Esophagus muscularis mucosa (tissue), 4 donors: ENCODE results near the gene RRAD. TPM values are rescaled to one million over a fixed set of nuclear protein-coding genes. Genes with fewer than 3 reads are reported as not detected.

Experiments
- DNase-seq: peaks from one replicate; pipeline ENCODE4 v3.0.0-alpha.2; 2017; ENCODE audit errors: extremely low spot score
- H3K27ac ChIP-seq, 4 donors: fragments of 200-600 bp; sonication (generic); replicated peaks in 1 of 4; 1 replicate in 3 of 4; 2 replicates in 1 of 4; pipeline ENCODE4 v1.5.1; 2016 to 2019; ENCODE audit warnings: mild to moderate bottlenecking in 1 of 4
- H3K27me3 ChIP-seq, 4 donors: fragments of 200-600 bp; sonication (generic); one replicate each; pipeline versions ENCODE4 v1.5.1 to v1.6.0; 2016 to 2019
- H3K36me3 ChIP-seq, 4 donors: fragments of 200-600 bp; sonication (generic); one replicate each; pipeline ENCODE4 v1.5.1; 2016 to 2019
- H3K4me1 ChIP-seq, 4 donors: fragments of 200-600 bp; sonication (generic); one replicate each; pipeline ENCODE4 v1.5.1; 2016 to 2019
- H3K4me3 ChIP-seq, 4 donors: fragments of 200-600 bp; sonication (generic); 1 replicate in 2 of 4; 2 replicates in 2 of 4; pipeline ENCODE4 v1.5.1; 2016 to 2019; ENCODE audit warnings: mild to moderate bottlenecking in 4 of 4, moderate library complexity in 1 of 4
- H3K9me3 ChIP-seq, 4 donors: fragments of 200-600 bp; sonication (generic); 1 replicate in 3 of 4; 2 replicates in 1 of 4; pipeline ENCODE4 v1.5.1; 2016 to 2019
- EP300 ChIP-seq: sonication (generic); formaldehyde crosslinking; IDR thresholded peaks from one replicate; pipeline ENCODE4 v1.6.1; 2017; ENCODE audit warnings: antibody characterized with exemption
- POLR2A ChIP-seq: fragments of 450-650 bp; IDR thresholded peaks from one replicate; pipeline ENCODE4 v1.6.1; 2017; ENCODE audit warnings: antibody characterized with exemption, moderate library complexity, mild to moderate bottlenecking, low read depth
- POLR2AphosphoS5 ChIP-seq, 2 donors: sonication (generic); formaldehyde crosslinking; IDR thresholded peaks; one replicate each; pipeline ENCODE4 v1.6.1; 2017; ENCODE audit warnings: antibody characterized with exemption in 2 of 2
- WGBS: methylation state at CpG from one replicate; pipeline ENCODE4 v1.1.5; 2018; 5-methylcytosine and 5-hydroxymethylcytosine counted together
- intact Hi-C: fragments of 100-400 bp; cut with DNase I; formaldehyde crosslinking; loops from one replicate; pipeline ENCODE4 v1.15.1; 2023
- total RNA-seq, 4 donors: library from RNA; depleted of rRNA; stranded (reverse); fragments of >200 nt; gene quantifications; one replicate each; pipeline versions ENCODE4 v1.1.0 to v1.2.1, GENCODE V29; 2016
- TF ChIP-seq, protein P1 (sequence below), 3 experiments: fragments of 200-600 bp in 2 of 3; fragments of 450-650 bp in 1 of 3; sonication (generic) in 2 of 3; IDR thresholded peaks; one replicate each; pipeline ENCODE4 v1.5.1; 2017 to 2019; ENCODE audit warnings: antibody characterized with exemption in 3 of 3, mild to moderate bottlenecking in 2 of 3, moderate library complexity in 1 of 3

RRAD gene
- total RNA-seq, 4 donors from 2014 or later, result 36.4 to 64.9 (median 55.4) TPM

DNA sequence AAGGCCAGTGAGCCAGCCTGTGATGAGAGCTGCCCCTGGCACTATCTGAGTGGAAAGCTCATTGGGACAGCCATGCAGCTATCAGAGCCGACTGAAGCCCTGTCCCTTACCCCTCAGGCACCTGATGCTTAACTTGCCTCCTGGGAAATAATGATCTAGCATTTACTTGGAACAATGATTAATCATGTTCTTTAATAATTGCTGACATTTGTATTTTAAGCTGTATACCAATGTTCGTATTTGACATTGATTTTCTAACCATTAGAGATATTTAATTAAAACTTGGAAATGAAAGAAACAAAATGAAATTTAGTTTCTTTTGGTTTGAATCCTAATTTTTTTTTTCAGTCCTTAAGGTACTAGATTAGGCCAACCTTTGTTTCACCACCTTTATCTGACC, 34.5 kb downstream of the RRAD start:
- peaks cover 0 to 16% (median 6%) of the 10 kb centered on the region in 4 donors for H3K36me3 ChIP-seq
- WGBS, result 78% methylated on average over 2 of the region's 2 CpGs
- H3K9me3 ChIP-seq, result no peaks in the 10 kb centered on the region
- TF ChIP-seq POLR2AphosphoS5 (IDR thresholded peaks at IDR 0.05) (no peak), EP300 (no peak), POLR2A (no peak)
- TF ChIP-seq, protein P1, sequence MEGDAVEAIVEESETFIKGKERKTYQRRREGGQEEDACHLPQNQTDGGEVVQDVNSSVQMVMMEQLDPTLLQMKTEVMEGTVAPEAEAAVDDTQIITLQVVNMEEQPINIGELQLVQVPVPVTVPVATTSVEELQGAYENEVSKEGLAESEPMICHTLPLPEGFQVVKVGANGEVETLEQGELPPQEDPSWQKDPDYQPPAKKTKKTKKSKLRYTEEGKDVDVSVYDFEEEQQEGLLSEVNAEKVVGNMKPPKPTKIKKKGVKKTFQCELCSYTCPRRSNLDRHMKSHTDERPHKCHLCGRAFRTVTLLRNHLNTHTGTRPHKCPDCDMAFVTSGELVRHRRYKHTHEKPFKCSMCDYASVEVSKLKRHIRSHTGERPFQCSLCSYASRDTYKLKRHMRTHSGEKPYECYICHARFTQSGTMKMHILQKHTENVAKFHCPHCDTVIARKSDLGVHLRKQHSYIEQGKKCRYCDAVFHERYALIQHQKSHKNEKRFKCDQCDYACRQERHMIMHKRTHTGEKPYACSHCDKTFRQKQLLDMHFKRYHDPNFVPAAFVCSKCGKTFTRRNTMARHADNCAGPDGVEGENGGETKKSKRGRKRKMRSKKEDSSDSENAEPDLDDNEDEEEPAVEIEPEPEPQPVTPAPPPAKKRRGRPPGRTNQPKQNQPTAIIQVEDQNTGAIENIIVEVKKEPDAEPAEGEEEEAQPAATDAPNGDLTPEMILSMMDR (IDR thresholded peaks at IDR 0.05), result no peak
- no peaks in the 10 kb centered on the region for H3K27me3 ChIP-seq
- H3K27ac ChIP-seq, result no peak overlapping the region
- DNase-seq, result no peak
- no peak overlapping the region for H3K4me3 ChIP-seq
- intact Hi-C loops, result no loop called here
- peaks cover 0 to 8% (median 3%) of the 10 kb centered on the region in 4 donors for H3K4me1 ChIP-seq

DNA sequence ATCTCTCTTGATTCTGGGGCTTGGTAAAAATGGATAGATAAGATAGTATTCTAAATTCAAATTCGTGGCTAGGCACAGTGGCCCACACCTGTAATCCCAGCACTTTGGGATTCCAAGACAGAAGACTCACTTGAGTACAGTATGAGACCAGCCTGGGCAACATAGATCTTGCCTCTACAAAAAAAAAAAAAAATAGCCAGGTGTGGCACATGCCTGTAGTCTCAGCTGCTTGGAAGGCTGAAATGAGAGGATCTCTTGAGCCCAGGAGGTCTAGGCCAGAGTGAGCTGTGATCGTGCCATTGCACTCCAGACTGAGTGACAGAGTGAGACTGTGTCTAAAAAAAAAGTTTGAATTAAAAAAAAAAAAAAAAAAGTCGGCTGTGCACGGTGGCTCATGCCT, 35.7 kb downstream of the RRAD start:
- DNase-seq, result no peak
- Histone ChIP-seq H3K4me3 (no peak overlapping the region), H3K27ac (no peak overlapping the region), H3K27me3 (no peaks in the 10 kb centered on the region), H3K4me1 (no peaks in the 10 kb centered on the region), H3K9me3 (no peaks in the 10 kb centered on the region), H3K36me3 (peaks cover 9 to 27% (median 18%) of the 10 kb centered on the region in 4 donors)
- intact Hi-C loops, result no loop called here
- TF ChIP-seq, protein P1 (IDR thresholded peaks at IDR 0.05), result no peak
- TF ChIP-seq POLR2A (no peak), POLR2AphosphoS5 (IDR thresholded peaks at IDR 0.05) (no peak), EP300 (no peak)
- 77% methylated on average over 4 of the region's 4 CpGs for WGBS

DNA sequence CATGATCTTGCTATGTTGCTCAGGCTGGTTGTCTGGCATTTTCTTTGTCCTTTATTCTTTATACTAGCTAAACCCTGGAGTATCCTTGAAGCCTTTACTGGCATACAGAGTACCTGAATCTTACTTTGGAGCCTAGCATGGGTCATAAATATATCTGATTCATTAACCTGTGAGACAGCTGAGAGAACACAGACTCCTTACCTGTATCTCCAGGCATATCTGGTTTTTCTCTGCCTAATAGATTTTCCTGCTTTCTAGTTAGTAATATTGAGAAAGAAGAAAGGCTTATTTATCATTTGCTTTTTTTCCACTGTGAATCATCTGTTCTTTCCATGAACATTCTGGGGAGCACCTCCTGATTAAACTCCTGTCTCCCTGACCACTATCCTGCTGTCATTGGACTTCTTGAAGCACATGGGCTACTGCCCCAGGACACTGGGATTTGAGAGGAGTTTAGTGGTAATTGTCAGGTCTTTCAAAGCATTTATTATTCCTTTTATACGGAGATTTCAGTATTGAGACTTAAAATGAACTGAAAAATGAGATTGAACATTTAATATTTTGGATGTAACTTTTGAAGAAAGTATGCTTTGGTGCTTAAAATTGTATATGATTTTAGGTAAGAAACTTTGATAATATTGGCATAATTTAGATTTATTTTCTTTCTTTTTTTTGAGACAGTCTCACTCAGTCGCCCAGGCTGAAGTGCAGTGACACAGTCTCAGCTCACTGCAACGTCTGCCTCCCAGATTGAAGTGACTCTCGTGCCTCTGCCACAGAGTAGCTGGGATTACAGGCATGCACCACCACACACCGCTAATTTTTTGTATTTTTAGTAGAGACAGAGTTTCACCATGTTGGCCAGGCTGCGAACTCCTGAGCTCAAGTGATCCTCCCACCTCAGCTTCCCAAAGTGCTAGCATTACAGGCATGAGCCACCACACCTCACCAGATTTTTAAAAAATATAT, 36.4 kb downstream of the RRAD start:
- Histone ChIP-seq H3K27me3 (no peaks in the 10 kb centered on the region), H3K4me1 (no peaks in the 10 kb centered on the region), H3K27ac (no peak overlapping the region), H3K4me3 (no peak overlapping the region), H3K36me3 (peaks cover 12 to 33% (median 22%) of the 10 kb centered on the region in 4 donors), H3K9me3 (no peaks in the 10 kb centered on the region)
- 89% methylated on average over 6 of the region's 6 CpGs for WGBS
- no peak for DNase-seq
- intact Hi-C loops, result no loop called here
- TF ChIP-seq POLR2A (no peak), POLR2AphosphoS5 (IDR thresholded peaks at IDR 0.05) (no peak), EP300 (no peak)
- TF ChIP-seq, protein P1 (IDR thresholded peaks at IDR 0.05), result no peak

DNA sequence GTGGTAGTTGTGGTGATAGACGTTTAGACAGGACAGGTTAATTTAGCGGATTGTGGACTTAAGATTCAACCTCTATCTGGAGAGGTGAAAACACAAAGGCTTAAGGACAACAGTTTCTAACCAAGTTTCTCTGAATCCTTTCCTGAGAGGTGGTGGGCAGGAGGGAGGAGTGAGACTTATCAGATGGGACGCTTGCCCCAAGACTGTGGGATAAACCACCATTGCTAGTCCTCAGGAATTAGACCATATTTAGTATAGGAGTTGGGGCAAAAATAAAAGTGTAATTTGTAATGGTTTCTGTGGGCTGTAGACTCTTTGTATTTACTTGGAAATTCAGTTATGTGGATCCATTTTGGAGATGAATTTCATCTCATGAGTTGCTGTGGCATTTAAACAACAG, 38.4 kb downstream of the RRAD start:
- 81% methylated on average over 3 of the region's 3 CpGs for WGBS
- no peak overlapping the region for H3K4me3 ChIP-seq

More for the DNA sequence above, 38.4 kb downstream of the RRAD start:
- Histone ChIP-seq H3K4me1 (peaks cover 0 to 3% (median 0%) of the 10 kb centered on the region in 4 donors), H3K27me3 (no peaks in the 10 kb centered on the region), H3K36me3 (peaks cover 12 to 46% (median 22%) of the 10 kb centered on the region in 4 donors), H3K27ac (no peak overlapping the region), H3K9me3 (no peaks in the 10 kb centered on the region)
- no peak for TF ChIP-seq EP300
- TF ChIP-seq POLR2A, result no peak
- TF ChIP-seq, protein P1 (IDR thresholded peaks at IDR 0.05), result no peak
- TF ChIP-seq POLR2AphosphoS5 (IDR thresholded peaks at IDR 0.05), result no peak
- DNase-seq, result no peak
- intact Hi-C loops, result no loop called here
